Glomerular visceral epithelial cell (primary cell): ENCODE measurements around the gene TXN.
A peak's percentile ranks its signal among the peaks of the same experiment; 100 is the strongest.

Experiments
- DNase-seq: peaks from one replicate; pipeline ENCODE4 v3.0.0-alpha.2; 2016; ENCODE audit errors: extremely low spot score

TXN gene

DNA sequence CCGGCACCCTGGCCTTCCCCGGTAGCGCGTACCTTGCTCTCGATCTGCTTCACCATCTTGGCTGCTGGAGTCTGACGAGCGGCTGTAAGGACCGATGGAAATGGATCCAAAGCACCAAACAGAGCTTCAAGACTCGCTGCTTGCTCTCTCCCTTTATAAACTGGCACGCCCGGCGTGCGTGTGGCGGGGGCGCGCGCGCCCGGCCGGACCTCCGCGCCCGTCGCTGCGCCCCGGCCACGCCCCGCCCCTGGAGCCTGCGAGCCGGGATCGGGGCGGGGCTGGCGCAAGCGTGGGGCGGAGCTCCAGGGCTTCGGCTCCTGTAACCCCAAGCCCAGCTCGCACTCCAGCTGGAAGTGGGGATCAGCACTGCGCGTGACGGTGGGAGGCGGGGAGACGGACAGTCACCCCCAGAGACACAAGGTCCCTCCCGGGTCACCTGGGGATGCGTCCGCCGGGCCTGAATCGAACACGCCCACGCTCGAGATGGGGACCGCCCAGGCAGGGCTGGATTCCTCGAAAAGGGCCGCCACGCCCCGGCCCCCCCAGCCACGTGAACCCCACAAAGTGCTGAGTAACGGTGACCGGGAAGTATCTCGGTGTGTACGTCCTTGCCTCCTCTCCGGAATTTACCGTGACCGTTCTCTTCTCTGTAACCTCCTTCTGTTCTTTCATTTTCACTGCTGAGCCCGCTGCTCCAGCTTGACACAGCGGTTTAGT lies at the start of gene TXN:
Gene TXN, minus strand, starts transcription at position 128 of the 717 bp plus-strand sequence. Its CDS starts 72 bp downstream, at position 56.
- peak; percentile 92 for DNase-seq

DNA sequence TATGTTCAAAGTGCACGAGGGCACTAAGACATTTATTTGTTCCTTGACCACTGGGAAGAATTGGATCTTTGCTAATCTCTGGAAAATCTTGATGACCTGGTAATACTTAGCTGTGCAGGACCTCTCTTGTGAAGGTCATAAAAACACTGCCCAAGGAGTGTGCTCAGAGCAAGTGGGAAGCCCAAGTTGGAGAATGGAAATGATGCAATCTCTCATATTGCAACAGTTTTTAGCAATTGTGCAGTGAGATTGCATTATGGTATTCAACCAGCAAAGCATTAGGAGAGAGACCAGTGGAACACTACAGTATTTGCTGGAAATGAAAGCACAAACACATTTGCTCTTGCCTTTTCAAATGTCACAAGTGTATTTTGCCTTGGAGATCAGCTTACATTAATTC lies 46.8 kb upstream of the TXN start:
- no peak for DNase-seq

DNA sequence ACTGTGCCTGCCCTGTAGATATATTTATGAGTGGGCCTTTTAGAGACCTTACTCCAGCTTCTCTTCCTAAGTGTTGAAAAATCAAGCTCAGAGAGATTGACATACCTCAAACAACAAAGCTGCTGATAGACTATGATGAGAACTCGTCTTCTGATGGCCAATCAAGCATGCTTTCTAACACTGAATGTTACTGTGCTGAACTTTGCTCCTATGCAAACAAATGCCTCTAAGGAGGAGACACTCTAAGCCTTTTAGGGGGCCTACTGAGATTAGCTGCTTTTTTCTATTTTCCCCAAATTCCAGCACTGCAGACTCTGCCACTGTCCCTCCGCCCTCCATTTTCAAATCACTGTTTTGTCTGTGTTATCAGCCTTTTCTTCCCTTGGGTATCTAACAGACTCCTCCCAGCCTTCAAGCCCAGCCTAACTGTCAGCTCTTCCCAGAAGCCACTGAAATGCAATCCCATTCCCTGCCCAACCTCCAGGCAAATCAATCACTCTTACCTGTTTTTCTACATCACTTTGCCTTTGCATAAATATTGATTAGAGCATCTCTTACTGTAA lies 41.8 kb upstream of the TXN start:
- no peak for DNase-seq

DNA sequence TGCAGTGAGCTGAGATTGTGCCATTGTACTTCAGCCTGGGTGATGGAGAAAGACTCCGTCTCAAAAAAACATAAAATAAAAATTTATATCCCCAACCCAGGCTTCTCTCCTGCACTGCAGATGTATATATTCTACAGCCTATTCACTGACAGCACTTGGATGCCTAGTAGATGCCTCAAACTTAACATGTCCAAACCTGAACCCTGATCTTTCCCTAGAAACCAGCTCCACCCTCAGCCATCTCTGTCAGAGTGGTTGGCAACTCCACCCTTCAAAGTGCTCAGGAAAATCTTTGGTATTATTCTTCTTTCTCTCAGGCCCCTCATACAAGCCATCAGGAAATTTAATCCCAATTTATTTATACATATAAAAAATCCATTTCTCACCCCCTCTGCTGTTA lies 36.9 kb upstream of the TXN start:
- no peak for DNase-seq

DNA sequence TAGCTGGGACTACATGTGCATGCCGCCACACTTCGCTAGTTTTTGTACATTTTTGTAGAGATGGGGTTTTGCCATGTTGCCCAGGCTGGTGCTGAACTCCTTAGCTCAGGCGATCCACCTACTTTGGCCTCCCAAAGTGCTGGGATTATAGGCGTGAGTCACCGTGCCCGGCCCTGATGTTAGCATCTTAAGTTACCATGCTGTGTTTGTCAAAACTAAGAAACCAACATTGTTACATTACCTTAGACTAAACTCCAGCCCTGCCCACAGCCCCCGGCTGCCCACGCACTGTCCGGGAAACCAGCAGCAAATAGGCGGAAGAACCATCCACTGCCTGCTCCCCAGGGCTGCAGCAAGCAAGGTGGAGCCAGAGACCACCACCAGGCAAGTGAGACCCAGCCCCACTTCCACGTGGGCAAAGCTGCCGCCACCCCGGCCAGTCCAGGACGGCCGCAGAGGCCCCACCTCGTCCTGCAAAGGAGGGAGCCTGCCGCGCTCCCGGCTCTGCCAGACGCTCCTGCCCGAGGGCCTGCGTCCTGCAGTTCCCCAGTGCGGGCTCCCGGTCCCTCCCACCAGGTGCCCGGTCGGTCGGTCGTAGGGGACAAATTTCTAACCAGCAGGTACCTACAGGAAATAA lies 35.7 kb upstream of the TXN start:
- DNase-seq: no peak

DNA sequence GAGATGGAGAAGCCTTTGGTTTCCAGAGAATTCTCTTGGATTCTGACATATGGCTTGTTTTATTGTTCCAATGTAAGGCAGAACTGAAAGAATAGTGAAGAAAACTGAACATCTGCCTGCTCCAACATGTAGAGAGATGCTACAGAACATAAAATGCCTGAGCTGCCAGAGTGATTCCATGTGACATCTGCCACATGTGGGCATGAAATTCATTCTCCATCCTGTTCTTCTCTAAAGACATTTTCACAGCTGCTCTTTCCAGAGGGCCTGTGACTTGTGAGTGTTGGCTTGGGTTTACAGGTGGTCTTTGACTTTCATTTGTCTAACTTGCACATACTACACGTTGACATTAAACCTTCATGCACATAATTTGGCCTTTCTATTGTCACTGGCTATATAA lies 33.7 kb upstream of the TXN start:
- DNase-seq: no peak

DNA sequence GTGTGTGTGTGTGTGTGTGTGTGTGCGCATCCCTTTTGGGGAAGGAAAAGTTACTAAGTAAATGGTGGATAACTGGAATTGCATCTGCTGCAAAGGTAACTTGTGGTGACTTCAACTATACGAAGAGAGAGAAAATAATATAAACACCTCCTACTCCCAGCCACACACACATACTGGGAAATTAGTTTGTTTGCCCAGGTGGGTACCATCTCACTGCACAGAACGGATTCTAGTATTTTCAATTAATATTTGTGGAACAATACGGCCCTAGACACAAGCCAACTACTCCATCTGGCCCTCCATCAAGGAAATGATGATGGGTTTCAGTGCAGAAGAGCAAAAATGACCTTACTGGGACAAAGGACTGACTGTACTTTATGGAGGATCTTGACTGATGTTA lies 32.2 kb upstream of the TXN start:
- DNase-seq: no peak

DNA sequence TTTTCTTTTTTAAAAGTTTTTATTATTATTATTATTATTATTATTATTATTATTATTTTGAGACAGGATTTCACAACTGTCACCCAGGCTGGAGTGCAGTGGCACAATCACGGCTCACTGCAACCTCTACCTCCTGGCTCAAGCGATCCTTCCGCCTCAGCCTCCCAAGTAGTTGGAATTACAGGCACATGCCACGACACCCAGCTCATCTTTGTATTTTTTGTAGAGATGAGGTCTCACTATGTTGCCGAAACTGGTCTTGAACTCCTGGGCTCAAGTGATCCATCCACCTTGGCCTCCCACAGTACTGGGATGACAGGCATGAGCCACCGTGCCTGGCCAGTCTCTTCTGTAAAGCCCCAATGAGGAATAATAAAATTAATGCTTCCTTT lies 31.0 kb upstream of the TXN start:
- no peak for DNase-seq

DNA sequence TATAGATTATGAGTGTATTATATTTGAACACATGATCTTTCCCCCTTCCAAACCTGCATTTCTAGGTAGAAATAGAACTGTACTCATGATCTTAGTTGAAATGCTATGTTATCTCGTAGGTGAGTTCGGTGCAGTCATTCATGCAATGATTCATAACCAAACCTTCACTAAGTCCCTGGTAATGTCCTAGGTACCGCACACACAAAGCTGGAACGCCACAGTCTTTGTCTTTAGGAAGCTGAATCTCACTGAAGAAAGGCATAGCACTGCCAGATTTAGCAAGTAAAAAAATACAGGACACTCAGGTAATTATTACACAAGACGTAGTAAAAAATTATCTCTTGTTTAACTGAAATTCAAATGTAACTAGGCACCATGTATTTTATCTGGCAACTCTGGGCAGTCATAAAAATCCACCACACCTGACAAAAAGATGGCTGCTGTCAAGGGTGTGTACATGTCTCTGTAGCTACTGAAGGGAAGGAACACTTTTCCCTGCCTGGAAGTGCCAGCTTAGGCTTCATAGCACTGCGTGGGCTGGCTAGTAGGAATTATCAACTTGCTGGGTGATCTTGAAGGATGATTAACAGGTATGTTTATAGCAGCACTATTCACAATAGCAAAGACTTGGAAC lies 28.0 kb upstream of the TXN start:
- no peak for DNase-seq

DNA sequence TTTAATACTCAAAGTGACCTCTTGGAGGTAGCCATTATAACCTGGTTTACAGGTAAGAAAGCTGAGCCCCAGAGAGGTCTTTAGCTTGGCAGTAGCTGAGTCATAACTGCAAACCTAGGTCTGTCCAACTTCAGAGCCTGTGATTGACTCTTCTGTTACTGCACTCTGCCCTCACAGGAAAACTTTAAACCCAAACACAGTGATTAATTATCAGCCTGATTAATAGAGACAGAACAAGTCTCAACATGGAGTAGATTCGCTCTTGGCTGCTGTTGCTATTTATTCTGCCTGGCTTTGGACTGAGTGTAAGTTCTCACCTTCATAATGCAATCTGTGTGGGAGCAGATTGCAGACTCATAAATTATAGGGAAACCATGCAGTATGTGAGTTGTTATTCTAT lies 27.4 kb upstream of the TXN start:
- DNase-seq: no peak

DNA sequence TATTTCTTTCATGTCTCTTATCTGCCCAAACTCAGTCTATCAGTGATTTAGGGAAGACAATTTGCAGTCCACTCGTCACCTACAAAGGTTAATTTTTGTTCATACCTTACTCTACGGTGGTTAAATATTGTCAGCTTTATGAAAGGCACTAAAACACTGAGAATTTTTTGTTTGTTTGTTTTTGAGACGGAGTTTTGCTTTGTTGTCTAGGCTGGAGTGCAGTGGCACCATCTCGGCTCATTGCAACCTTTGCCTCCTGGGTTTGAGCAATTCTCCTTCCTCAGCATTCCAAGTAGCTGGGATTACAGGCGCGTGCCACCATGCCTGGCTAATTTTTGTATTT lies 26.4 kb upstream of the TXN start:
- no peak for DNase-seq

DNA sequence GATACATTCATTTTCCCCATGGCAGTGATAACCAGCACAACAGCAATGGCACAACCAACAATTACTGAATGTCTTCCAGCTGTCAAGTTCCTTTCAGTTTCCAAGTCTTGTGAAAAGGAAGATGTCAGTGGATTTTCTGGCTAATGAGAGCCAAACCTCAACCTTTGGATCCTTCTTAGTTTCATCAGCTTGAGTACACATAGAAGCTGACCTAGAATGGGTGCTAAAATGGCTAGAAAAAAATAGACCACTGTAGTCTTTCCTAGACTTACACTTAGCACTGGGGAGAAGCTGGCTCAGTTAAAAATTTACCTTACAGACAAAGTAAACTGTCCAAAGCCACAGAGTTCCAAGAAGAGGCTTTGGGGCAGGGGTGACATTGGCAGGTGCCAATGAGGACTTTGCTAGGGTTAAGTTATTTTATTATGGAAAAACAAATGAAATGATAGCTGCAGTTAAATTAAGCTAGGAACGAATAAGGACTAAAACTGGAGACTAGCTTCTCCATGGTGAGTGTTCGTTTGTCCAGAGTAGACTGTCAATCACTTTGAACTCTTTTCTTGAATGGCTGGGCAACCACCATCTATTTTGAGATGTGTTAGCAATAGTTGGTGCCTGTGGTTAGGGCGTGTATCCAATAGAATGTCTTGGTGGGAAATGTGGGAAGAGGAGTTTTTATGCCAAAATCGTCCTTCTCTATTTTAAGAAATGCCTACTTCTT lies 25.9 kb upstream of the TXN start:
- DNase-seq: no peak

DNA sequence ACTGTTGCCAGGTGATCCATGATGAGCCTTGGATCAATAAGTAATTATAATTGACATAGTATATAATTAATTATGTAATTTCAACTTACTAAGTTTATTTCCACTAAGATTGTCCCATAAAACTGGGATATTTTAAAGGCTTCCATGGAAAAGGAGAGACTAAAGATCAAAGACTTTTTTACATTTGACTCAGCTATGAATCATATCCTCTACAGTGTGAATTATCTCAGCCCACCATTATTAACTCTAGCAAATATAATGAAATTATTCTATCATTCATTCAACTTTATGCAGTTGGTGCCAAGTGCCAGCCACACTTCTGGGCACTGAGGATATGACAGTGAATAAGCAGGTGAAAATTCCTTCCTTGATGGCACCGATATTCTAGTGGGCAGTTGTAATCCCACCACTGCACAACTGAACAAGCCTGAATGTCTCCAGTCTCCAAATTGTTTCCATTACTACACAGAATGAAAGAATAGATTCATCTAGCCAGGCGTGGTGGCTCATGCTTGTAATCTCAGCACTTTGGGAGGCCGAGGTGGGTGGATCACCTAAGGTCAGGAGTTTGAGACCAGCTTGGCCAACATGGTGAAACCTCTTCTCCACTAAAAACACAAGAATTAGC lies 21.9 kb upstream of the TXN start:
- no peak for DNase-seq

DNA sequence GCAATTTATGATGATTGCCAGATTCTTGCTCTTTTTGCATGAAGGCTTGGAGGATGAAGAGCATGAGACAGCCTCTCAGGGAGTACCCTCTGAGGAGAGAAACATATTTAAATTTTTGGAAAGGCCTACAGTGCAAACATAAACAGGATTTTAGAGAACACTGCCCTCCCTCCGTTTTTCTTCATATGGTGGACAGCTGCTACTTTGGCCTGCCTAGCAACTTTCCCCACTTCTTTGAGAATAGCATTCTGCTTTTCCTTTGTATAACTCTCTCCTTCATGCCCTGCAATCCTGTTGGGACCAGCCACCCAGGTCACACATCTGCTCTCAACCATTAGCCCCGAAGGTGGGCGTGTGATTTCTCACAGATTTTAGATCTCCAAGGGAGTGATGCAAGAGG lies 20.5 kb upstream of the TXN start:
- DNase-seq: no peak

DNA sequence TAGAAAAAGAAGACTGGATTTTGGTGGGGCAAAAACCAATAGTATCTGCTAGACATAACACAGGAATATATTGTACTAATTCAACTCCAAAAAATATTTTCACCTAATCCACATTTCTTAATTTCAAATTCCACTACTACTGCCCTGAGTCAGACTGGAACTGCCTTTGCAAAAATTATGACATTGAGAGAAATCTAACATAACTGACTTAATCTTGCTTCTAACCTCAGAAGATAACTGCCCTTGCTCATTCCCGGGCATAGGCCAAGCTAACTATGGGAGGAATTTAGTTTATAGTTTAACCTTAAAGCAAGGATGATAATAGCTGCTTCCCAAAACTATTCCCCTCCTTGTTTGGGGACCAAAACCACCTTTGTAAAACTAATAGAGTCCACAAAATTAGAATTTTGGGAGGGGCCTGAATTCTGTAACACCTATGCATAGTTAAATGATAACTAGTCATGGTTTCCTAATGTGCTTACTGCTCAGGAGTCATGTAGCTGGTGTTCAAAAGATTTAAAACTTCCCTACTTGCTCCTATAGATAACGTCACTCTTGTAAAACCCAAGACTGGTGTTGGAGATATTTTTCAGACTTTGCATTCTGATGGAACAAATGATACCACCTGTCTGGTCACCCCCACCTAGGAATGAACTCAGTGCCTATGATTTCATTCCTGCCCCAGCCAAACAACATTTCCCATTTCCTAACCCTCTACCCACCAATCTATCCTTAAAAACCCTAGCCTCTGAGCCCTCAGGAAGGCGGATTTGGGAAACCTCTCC lies 14.1 kb upstream of the TXN start:
- DNase-seq: no peak

DNA sequence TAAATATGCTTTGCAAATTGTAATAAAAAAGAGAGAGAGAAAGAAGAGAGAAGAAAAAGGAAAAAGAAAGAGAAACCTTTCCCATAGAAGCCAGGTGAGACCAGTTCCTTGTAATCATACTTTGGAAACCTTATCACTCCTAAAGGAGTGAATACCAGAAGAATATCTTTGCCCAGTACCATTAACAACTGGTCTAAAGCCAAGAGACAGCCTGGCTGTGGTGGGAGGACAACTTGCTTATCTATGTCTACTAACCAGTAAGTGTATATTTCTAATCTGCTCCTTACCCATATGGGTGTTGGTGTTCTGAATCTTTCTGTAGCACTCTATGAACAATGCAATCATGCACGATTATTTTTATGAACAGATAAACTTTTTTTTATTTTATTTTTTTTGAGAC lies 10.5 kb upstream of the TXN start:
- no peak for DNase-seq

DNA sequence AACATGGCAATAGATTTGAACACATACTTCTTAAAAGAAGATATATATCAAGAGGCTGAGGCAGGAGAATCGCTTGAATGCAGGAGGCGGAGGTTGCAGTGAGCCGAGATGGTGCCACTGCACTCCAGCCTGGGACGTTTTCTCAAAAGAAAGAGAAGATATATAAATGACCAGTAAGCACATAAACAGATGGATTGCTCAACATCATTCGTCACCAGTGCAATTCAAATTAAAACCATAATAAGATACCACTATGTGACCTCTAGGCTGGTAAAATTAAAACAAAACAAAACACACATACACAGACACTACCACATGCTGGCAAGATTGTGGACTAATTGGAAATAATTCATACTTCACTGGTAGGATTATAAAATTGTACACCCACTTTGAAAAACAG lies 5.3 kb upstream of the TXN start:
- no peak for DNase-seq

DNA sequence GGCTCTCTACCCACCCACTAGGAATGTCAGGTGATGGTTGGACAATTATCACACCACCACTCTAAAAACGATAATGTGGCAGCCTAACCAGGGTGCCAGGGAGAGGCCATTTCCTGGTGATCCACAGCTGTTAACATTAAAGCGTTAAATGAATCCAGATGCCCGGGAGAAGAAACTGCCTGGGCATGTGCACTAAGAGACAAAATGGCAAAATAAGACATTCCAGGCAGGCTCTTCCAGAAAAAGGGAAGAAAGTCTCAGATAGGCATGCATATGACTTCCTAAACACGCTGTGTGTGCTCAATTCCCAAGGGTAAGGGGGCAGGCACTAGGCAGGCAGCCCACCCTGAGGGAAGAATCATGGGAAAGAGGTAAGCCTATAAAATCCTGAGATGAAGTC lies 4.6 kb upstream of the TXN start:
- DNase-seq: no peak

DNA sequence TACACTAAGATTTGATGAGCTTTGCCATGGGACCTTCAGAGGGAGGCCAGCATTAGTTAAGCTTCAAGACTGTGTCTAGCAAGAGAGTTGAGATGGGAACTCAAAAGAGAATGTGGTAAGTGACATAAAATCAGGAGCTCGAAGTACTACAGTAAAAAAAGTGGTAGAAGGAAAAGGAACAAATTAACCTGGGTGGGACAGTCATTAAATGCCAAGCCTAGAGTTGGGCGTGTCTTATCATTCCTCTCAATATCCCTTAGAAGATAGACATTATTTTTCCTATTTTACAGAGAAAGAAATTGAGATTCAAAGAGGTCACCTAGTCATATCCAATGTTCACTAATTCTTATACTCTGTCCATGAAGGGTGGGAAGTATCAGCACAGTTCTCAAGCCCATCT lies 3.3 kb upstream of the TXN start:
- no peak for DNase-seq

DNA sequence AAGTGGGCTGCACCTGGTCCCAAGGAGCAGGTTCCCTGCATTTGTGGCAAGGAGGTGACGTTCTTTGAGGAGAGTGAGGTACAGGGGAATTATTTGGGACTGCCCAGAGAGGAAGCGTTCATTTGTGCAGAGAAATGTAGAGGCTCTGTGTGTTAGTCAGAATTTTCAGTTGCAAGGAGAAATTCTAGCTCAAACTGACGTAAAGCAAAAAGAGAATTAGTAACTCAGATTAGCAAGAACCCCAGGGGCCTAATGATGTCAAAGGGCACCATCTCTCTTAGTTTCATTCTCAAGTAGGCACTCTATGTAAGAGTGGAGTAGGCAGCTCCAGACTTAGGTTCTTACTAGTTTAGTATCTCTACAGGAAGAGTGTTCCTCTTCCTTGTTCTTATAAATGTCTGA lies 2.4 kb upstream of the TXN start:
- no peak for DNase-seq

DNA sequence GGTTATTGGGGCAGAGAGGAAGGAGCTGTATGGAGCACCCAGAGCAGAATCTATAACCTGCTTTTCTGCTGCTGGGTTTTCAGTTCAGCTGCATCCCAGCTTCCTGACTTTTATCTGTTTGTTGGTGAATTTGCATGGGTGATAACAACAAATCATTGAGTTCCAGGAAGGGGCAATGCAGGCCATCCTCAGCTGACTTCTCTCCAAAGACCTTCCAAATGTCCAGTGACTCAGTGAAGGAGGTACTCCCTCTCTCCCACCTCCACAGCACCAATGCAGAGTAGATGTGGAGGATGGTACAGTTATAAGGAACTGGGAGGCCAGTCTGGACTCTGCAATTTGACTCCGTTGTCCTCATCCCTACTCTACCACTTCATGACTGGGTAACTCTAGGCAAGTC lies 1.6 kb upstream of the TXN start:
- no peak for DNase-seq
